Activated CD4-positive, alpha-beta T cell treated with anti-CD3 and anti-CD28 coated beads for 36 hours (primary cell): ENCODE data around the gene ODF4. TPM values are rescaled to one million over a fixed set of nuclear protein-coding genes. Genes with fewer than 3 reads are reported as not detected.
A peak's percentile ranks its signal among the peaks of the same experiment; 100 is the strongest.
"Not testable (repeated sequence)": the region's sequence is repeated elsewhere in the genome, so short reads cannot be mapped to it uniquely, and the experiment has no call there.

Source experiments
- ATAC-seq: fragments of 200-7000 bp; cut with Tn5 transposase; one replicate; pipeline ENCODE4 v1.10.0; 2021; ENCODE audit warnings: mild to moderate bottlenecking, moderate library complexity
- CTCF ChIA-PET: fragments of 350-600 bp; sonication (Branson Sonifier 250); formaldehyde crosslinking; loops from one replicate; lab custom pipeline; 2021; ENCODE audit warnings: antibody characterized with exemption; lab: Charles Lee
- POLR2A ChIA-PET: fragments of 350-600 bp; sonication (Branson Sonifier 250); formaldehyde crosslinking; loops from one replicate; lab custom pipeline; 2021; ENCODE audit warnings: antibody characterized with exemption, inconsistent platforms; lab: Charles Lee
- DNase-seq: peaks from one replicate; pipeline ENCODE4 v3.0.0-alpha.2; 2020
- H3K27ac Mint-ChIP-seq: one replicate; pipeline ENCODE4 v1.8.0; 2021; ENCODE audit warnings: mixed read lengths
- H3K27me3 Mint-ChIP-seq: one replicate; pipeline ENCODE4 v1.8.0; 2021; ENCODE audit warnings: mixed read lengths
- H3K36me3 Mint-ChIP-seq: one replicate; pipeline ENCODE4 v1.8.0; 2021; ENCODE audit warnings: low read depth, mixed read lengths
- H3K4me1 Mint-ChIP-seq: one replicate; pipeline ENCODE4 v1.8.0; 2021; ENCODE audit warnings: mixed read lengths
- H3K4me3 Mint-ChIP-seq: one replicate; pipeline ENCODE4 v1.8.0; 2021; ENCODE audit warnings: mild to moderate bottlenecking, moderate library complexity, mixed read lengths
- H3K9me3 Mint-ChIP-seq: one replicate; pipeline ENCODE4 v1.8.0; 2021; ENCODE audit warnings: low read depth, mixed read lengths
- intact Hi-C, 2 experiments: fragments of 100-400 bp; cut with DNase I in 1 of 2; cut with micrococcal nuclease in 1 of 2; formaldehyde crosslinking; loops; one replicate each; pipeline versions ENCODE4 v1.14.2 to v1.15.1; 2022 to 2024; cut with DNase I, micrococcal nuclease
- total RNA-seq, 2 experiments: library from RNA; stranded (reverse); gene quantifications; one replicate each; pipeline ENCODE4 v1.2.3, GENCODE V29; 2021

ODF4 gene
- total RNA-seq, 2 experiments from 2014 or later = not detected

DNA sequence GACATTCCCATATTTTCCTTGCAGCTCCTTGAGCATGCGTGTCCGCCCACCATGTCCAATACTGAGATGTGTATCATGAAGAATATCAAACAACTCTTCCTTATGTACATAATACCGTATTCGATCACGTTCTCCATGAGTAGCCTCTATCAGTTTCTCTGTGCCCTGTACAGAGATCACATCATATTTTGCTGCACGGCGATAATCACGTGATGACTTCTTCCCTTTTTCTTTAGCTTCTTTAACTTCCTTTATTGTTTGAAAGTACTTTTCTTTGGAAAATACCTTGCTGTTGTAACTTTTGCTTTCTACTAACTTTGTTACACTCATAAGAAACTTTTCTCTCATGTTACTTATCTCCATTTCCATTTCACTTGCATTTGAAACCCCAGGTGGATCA is 30.3 kb downstream of the ODF4 start:
- Mint-ChIP-seq H3K9me3 (no peaks in the 10 kb centered on the region), H3K36me3 (peaks cover 9% of the 10 kb centered on the region), H3K27ac (no peak overlapping the region), H3K4me3 (no peak overlapping the region), H3K27me3 (no peaks in the 10 kb centered on the region), H3K4me1 (peaks cover 4% of the 10 kb centered on the region)
- intact Hi-C loops = loop anchor here in 1 of 2 experiments (10.0 kb wide), 1 partner anchor 75 kb away; the partner anchor contains the start of gene SLC25A35
- ATAC-seq (no peak), DNase-seq (no peak)
- ChIA-PET POLR2A (interaction anchor here (0.5 to 0.6 kb wide), 2 partner anchors 12 to 102 kb away, joined by 3 to 15 read pairs; no protein-coding TSS in a partner anchor), CTCF (interaction anchor here (1.1 kb wide), 1 partner anchor 628 kb away, joined by 3 read pairs; no protein-coding TSS in a partner anchor)

DNA sequence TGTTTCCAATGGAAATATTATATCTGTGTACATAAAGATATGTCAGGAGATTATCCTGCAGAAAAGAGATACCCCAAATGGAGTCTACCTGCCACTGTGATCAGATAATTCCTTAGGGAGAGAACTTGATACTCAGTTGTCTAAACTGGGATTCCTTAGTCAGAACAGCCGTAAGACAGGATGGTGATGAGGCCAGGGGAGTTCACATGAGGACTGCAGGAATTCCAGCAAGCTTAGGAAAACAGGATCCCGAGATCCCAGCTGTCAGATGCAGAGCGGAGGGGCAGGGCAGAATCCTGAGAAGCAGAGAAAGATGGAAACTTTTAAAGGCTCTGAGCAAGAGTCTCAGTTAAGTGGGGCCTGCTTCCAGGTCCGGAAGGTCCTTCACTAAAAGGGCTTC is 32.1 kb downstream of the ODF4 start:
- ChIA-PET CTCF (interaction anchor here (0.7 to 1.0 kb wide), 2 partner anchors 254 to 311 kb away, joined by 3 read pairs; no protein-coding TSS in a partner anchor), POLR2A (no interaction called here)
- Mint-ChIP-seq H3K4me1 (peaks cover 16% of the 10 kb centered on the region), H3K27ac (no peak overlapping the region), H3K9me3 (no peaks in the 10 kb centered on the region), H3K4me3 (no peak overlapping the region), H3K36me3 (peaks cover 23% of the 10 kb centered on the region), H3K27me3 (no peaks in the 10 kb centered on the region)
- ATAC-seq = no peak
- no peak for DNase-seq
- intact Hi-C loops = loop anchor here in 1 of 2 experiments (10.0 kb wide), 1 partner anchor 77 kb away; the partner anchor contains the start of gene SLC25A35

- ChIA-PET POLR2A (no interaction called here), CTCF (interaction anchor here (1.0 kb wide), 1 partner anchor 312 kb away, joined by 3 read pairs; no protein-coding TSS in a partner anchor)
- no peak overlapping the region for H3K27ac Mint-ChIP-seq
- no peak overlapping the region for H3K4me3 Mint-ChIP-seq
- ATAC-seq (no peak), DNase-seq (no peak)
- peaks cover 28% of the 10 kb centered on the region for H3K36me3 Mint-ChIP-seq
- intact Hi-C loops = loop anchor here in 1 of 2 experiments (10.0 kb wide), 1 partner anchor 78 kb away; the partner anchor contains the start of gene SLC25A35
- peaks cover 20% of the 10 kb centered on the region for H3K4me1 Mint-ChIP-seq
- no peaks in the 10 kb centered on the region for H3K27me3 Mint-ChIP-seq
- H3K9me3 Mint-ChIP-seq = no peaks in the 10 kb centered on the region
These were observed 32.8 kb downstream of the ODF4 start for GRCh38 chr17:8372422-8372821.

DNA sequence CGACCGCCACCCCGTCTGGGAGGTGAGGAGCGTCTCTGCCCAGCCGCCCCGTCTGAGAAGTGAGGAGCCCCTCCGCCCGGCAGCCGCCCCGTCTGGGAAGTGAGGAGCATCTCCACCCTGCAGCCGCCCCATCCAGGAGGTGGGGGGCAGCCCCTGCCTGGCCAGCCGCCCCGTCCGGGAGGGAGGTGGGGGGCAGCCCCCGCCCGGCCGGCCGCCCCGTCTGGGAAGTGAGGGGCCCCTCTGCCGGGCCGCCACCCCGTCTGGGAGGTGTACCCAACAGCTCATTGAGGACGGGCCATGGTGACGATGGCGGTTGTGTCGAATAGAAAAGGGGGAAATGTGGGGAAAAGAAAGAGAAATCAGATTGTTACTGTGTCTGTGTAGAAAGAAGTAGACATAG is 34.2 kb downstream of the ODF4 start:
- H3K27me3 Mint-ChIP-seq, H3K27ac Mint-ChIP-seq, POLR2A ChIA-PET, H3K9me3 Mint-ChIP-seq, CTCF ChIA-PET, ATAC-seq, DNase-seq, H3K4me3 Mint-ChIP-seq: not testable (repeated sequence)
- intact Hi-C loops = loop anchor here in 1 of 2 experiments (10.0 kb wide), 1 partner anchor 79 kb away; the partner anchor contains the start of gene SLC25A35
- Mint-ChIP-seq H3K36me3 (peaks cover 41% of the 10 kb centered on the region), H3K4me1 (peaks cover 32% of the 10 kb centered on the region)

DNA sequence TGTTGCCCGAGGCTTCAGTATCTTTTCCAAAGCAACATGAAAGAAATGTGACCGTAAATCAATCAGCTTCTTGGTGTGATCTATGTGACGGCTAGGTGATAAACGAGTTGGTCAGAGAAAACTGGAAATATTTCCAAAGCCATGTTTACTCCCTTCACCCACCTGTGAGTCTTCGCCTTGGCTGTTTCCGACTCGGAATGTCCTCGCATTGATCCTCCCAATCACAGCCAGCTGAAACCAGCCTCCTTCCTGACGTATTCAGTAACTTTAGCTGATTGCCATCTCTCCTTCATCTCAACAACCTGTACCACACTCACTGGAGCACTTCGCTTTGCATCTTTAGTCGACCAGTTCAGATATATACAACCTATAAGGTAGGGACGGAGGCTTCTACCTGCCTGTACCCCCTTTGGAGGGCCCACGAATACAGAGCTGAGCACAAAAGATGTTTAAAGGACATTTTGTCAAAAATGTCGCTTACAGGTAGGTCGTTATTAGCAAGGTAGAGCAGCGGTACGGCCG is 36.2 kb downstream of the ODF4 start:
- Mint-ChIP-seq H3K4me3 (peak overlapping the region; percentile 81), H3K27me3 (no peaks in the 10 kb centered on the region), H3K27ac (peak overlapping the region; percentile 87), H3K9me3 (no peaks in the 10 kb centered on the region), H3K36me3 (peaks cover 52% of the 10 kb centered on the region), H3K4me1 (peaks cover 48% of the 10 kb centered on the region)
- ATAC-seq = peak; percentile 2
- POLR2A ChIA-PET = interaction anchor here (0.6 to 1.7 kb wide), 4 partner anchors 49 to 543 kb away, joined by 3 to 6 read pairs (median 3); partner anchors contain the start of gene SLC25A35
- DNase-seq = no peak
- CTCF ChIA-PET = interaction anchor here (0.7 to 2.0 kb wide), 11 partner anchors 22 to 366 kb away, joined by 3 to 5 read pairs (median 4); no protein-coding TSS in a partner anchor
- intact Hi-C loops = loop anchor here (1.0 to 10.0 kb wide), 6 partner anchors 81 to 443 kb away; partner anchors contain the start of genes CNTROB (in 1 of the 2), MYH10 (in 1 of the 2), PFAS (in 1 of the 2) and RANGRF (in 1 of the 2)

GRCh38 chr17:8376271-8377067 is 36.8 kb downstream of the ODF4 start, which contains the start of gene KRABD2:
Gene KRABD2 (minus strand): TSS chr17:8376704.
- Mint-ChIP-seq H3K27me3 (no peaks in the 10 kb centered on the region), H3K9me3 (no peaks in the 10 kb centered on the region), H3K27ac (peak within 1 kb of the TSS; percentile 87), H3K36me3 (peaks cover 58% of the 10 kb centered on the region), H3K4me1 (peaks cover 55% of the 10 kb centered on the region), H3K4me3 (peak within 1 kb of the TSS; percentile 81)
- ChIA-PET CTCF (interaction anchor here (0.6 to 2.1 kb wide), 23 partner anchors 9 to 395 kb away, joined by 3 to 9 read pairs (median 4); partner anchors contain the start of genes MYH10, NDEL1, RANGRF and SLC25A35), POLR2A (interaction anchor here (0.6 to 1.7 kb wide), 6 partner anchors 50 to 254 kb away, joined by 3 to 6 read pairs (median 3); partner anchors contain the start of genes MYH10 and SLC25A35)
- ATAC-seq = peak; percentile 99
- DNase-seq = peak; percentile 95
- intact Hi-C loops = loop anchor here (1.0 to 10.0 kb wide), 6 partner anchors 82 to 444 kb away; partner anchors contain the start of genes CNTROB (in 1 of the 2), MYH10 (in 1 of the 2), PFAS (in 1 of the 2) and RANGRF (in 1 of the 2)

- no peak for DNase-seq
- Mint-ChIP-seq H3K27ac (peak overlapping the region; percentile 56), H3K4me3 (peak overlapping the region; percentile 7), H3K36me3 (peaks cover 68% of the 10 kb centered on the region), H3K9me3 (no peaks in the 10 kb centered on the region), H3K4me1 (peaks cover 60% of the 10 kb centered on the region), H3K27me3 (no peaks in the 10 kb centered on the region)
- ChIA-PET POLR2A (interaction anchor here (0.8 to 1.7 kb wide), 3 partner anchors 51 to 253 kb away, joined by 3 to 6 read pairs (median 5); partner anchors contain the start of genes MYH10 and SLC25A35), CTCF (interaction anchor here (0.6 to 2.1 kb wide), 15 partner anchors 8 to 394 kb away, joined by 3 to 9 read pairs (median 4); partner anchors contain the start of gene SLC25A35)
- intact Hi-C loops = loop anchor here (2.0 to 10.0 kb wide), 3 partner anchors 83 to 445 kb away; partner anchors contain the start of genes CNTROB (in 1 of the 2), SLC25A35 (in 1 of the 2) and TRAPPC1 (in 1 of the 2)
- ATAC-seq = no peak
These were observed 37.8 kb downstream of the ODF4 start for GRCh38 chr17:8377422-8377821.

DNA sequence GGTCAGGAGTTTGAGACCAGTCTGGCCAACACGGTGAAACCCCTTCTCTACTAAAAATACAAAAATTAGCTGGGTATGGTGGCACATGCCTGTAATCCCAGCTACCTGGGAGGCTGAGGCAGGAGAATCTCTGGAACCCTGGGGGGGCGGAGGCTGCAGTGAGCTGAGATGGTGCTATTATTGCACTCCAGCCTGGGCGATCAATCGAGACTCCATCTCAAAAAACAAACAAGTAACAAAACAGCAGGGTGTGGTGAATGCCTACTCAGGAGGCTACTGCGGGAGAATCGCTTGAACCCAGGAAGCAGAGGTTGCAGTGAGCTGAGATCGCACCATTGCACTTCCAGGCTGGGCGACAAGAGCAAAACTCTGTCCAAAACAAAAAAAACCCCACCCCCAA is 38.5 kb downstream of the ODF4 start:
- ATAC-seq, DNase-seq, H3K9me3 Mint-ChIP-seq, POLR2A ChIA-PET, H3K27me3 Mint-ChIP-seq: not testable (repeated sequence)
- Mint-ChIP-seq H3K36me3 (peaks cover 75% of the 10 kb centered on the region), H3K27ac (peak overlapping the region; percentile 60), H3K4me1 (peaks cover 60% of the 10 kb centered on the region), H3K4me3 (peak overlapping the region; percentile 17)
- intact Hi-C loops = loop anchor here (5.0 to 10.0 kb wide), 2 partner anchors 83 to 446 kb away; partner anchors contain the start of genes CNTROB (in 1 of the 2), SLC25A35 (in 1 of the 2) and TRAPPC1 (in 1 of the 2)
- CTCF ChIA-PET = interaction anchor here (0.7 to 2.1 kb wide), 2 partner anchors 240 to 588 kb away, joined by 3 to 9 read pairs; no protein-coding TSS in a partner anchor

DNA sequence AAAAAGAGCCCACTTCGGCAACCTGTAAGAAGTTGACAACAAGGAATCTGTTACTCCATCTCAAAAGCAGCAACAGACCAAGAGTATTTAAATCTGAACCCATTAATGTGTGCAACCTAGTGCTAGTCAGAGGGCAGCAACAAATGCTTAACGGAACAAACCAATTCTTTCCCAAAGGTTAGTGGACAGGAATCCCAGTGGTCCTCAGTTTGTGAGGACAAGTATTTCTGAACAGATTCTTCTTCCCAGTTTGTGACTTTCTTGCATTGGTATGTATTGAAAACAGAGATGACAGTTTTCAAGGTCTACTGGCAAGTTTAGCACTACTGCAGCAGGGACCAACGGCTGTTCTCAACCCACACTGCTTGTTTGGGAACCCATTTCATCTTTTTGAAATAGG is 40.4 kb downstream of the ODF4 start:
- no peaks in the 10 kb centered on the region for H3K9me3 Mint-ChIP-seq
- ChIA-PET CTCF (no interaction called here), POLR2A (no interaction called here)
- DNase-seq (no peak), ATAC-seq (no peak)
- H3K4me1 Mint-ChIP-seq = peaks cover 68% of the 10 kb centered on the region
- peak overlapping the region; percentile 100 for H3K4me3 Mint-ChIP-seq
- intact Hi-C loops = loop anchor here (5.0 kb wide), 6 partner anchors 133 to 1368 kb away; partner anchors contain the start of genes CTC1 (in 1 of the 2), PFAS (in 1 of the 2), POLR2A (in 1 of the 2) and RNASEK (in 1 of the 2)
- no peaks in the 10 kb centered on the region for H3K27me3 Mint-ChIP-seq
- peak overlapping the region; percentile 99 for H3K27ac Mint-ChIP-seq
- H3K36me3 Mint-ChIP-seq = peaks cover 75% of the 10 kb centered on the region
